HEK293 (cell line): ENCODE measurements around the gene B4GALT2.

Experiments used
- CTCF ChIA-PET: fragments of 350-600 bp; formaldehyde crosslinking; extraction: SDS; loops from one replicate; lab custom pipeline; 2021; ENCODE audit warnings: antibody characterized with exemption; lab: Yijun Ruan, JAX
- POLR2A ChIA-PET: fragments of 300-600 bp; formaldehyde crosslinking; extraction: SDS; loops from one replicate; lab custom pipeline; 2020; ENCODE audit warnings: antibody characterized with exemption, inconsistent platforms; lab: Yijun Ruan, JAX
- H3K27ac ChIP-seq: fragments of 200-500 bp; sonication (Bioruptor generic); 2 replicates; pipeline ENCODE4 v1.5.1; 2014; ENCODE audit warnings: low read depth, low read length, control low read depth, inconsistent platforms; ENCODE audit errors: extremely low read depth
- H3K36me3 ChIP-seq, 2 experiments: fragments of 200-500 bp in 1 of 2; sonication (Bioruptor generic) in 1 of 2; 1 replicate in 1 of 2; 2 replicates in 1 of 2; pipeline ENCODE4 v1.5.1; 2014 to 2017; ENCODE audit warnings: inconsistent platforms in 2 of 2, low read length in 2 of 2; ENCODE audit not compliant: control insufficient read depth in 2 of 2, insufficient read depth in 1 of 2
- H3K4me1 ChIP-seq: fragments of 200-500 bp; sonication (Bioruptor generic); 2 replicates; pipeline ENCODE4 v1.5.1; 2014; ENCODE audit warnings: mild to moderate bottlenecking, low read length, inconsistent platforms; ENCODE audit not compliant: control insufficient read depth, insufficient read depth
- H3K4me3 ChIP-seq: 2 replicates; pipeline ENCODE4 v1.5.1; 2011; ENCODE audit warnings: low read depth, mild to moderate bottlenecking, control low read depth, low read length, moderate library complexity
- H3K9me3 ChIP-seq: fragments of 200-500 bp; sonication (Bioruptor generic); 2 replicates; pipeline ENCODE4 v1.5.1; 2014; ENCODE audit warnings: low read depth, low read length, inconsistent platforms; ENCODE audit not compliant: control insufficient read depth, insufficient read depth
- GLI2 ChIP-seq: fragments of 450-650 bp; formaldehyde crosslinking; IDR thresholded peaks from 2 replicates; pipeline ENCODE4; 2017; ENCODE audit warnings: missing biosample characterization, missing genetic modification characterization, low read depth, borderline replicate concordance
- GLIS1 ChIP-seq: fragments of 450-650 bp; formaldehyde crosslinking; IDR thresholded peaks from 2 replicates; pipeline ENCODE4 v1.5.1; 2016; ENCODE audit warnings: missing biosample characterization, missing genetic modification characterization
- KLF10 ChIP-seq: fragments of 450-650 bp; IDR thresholded peaks from 2 replicates; pipeline ENCODE4 v1.5.1; 2018; ENCODE audit warnings: missing biosample characterization, mild to moderate bottlenecking, missing genetic modification characterization
- KLF16 ChIP-seq: fragments of 450-650 bp; formaldehyde crosslinking; IDR thresholded peaks from 2 replicates; pipeline ENCODE4 v1.5.1; 2017; ENCODE audit warnings: missing biosample characterization, missing genetic modification characterization
- KLF8 ChIP-seq: fragments of 450-650 bp; formaldehyde crosslinking; IDR thresholded peaks from 2 replicates; pipeline ENCODE4 v1.5.1; 2016; ENCODE audit warnings: missing biosample characterization, missing genetic modification characterization
- REST ChIP-seq: fragments of 450-650 bp; formaldehyde crosslinking; IDR thresholded peaks from 2 replicates; pipeline ENCODE4 v1.5.1; 2016; ENCODE audit warnings: missing biosample characterization, missing genetic modification characterization
- SETDB1 ChIP-seq: IDR thresholded peaks from one replicate; pipeline ENCODE4 v1.6.1; 2017; ENCODE audit warnings: mild to moderate bottlenecking, low read length, moderate library complexity, mixed read lengths; ENCODE audit not compliant: insufficient read length
- SP3 ChIP-seq: fragments of 450-650 bp; formaldehyde crosslinking; IDR thresholded peaks from 2 replicates; pipeline ENCODE4 v1.5.1; 2016; ENCODE audit warnings: missing biosample characterization, missing genetic modification characterization
- WT1 ChIP-seq: fragments of 450-650 bp; formaldehyde crosslinking; IDR thresholded peaks from 2 replicates; pipeline ENCODE4 v1.5.1; 2016; ENCODE audit warnings: missing biosample characterization, missing genetic modification characterization
- ZIC2 ChIP-seq: fragments of 450-650 bp; formaldehyde crosslinking; IDR thresholded peaks from 2 replicates; pipeline ENCODE4 v1.5.1; 2016; ENCODE audit warnings: missing biosample characterization, missing genetic modification characterization
- ZNF112 ChIP-seq: fragments of 450-650 bp; formaldehyde crosslinking; IDR thresholded peaks from 2 replicates; pipeline ENCODE4 v1.5.0; 2017; ENCODE audit warnings: missing biosample characterization, missing genetic modification characterization
- ZNF248 ChIP-seq: fragments of 450-650 bp; formaldehyde crosslinking; IDR thresholded peaks from 2 replicates; pipeline ENCODE4 v1.5.1; 2017; ENCODE audit warnings: missing biosample characterization, missing genetic modification characterization
- ZNF324 ChIP-seq: fragments of 450-650 bp; formaldehyde crosslinking; IDR thresholded peaks from 2 replicates; pipeline ENCODE4 v1.5.1; 2016; ENCODE audit warnings: missing biosample characterization, missing genetic modification characterization
- ZNF335 ChIP-seq: fragments of 450-650 bp; formaldehyde crosslinking; conservative IDR thresholded peaks from 2 replicates; pipeline ENCODE4 v1.5.1; 2016; ENCODE audit warnings: missing biosample characterization, missing genetic modification characterization
- ZNF366 ChIP-seq: fragments of 450-650 bp; formaldehyde crosslinking; conservative IDR thresholded peaks from 2 replicates; pipeline ENCODE4 v1.5.1; 2016; ENCODE audit warnings: missing biosample characterization, missing genetic modification characterization
- ZNF560 ChIP-seq: fragments of 450-650 bp; formaldehyde crosslinking; IDR thresholded peaks from 2 replicates; pipeline ENCODE4 v1.5.1; 2017; ENCODE audit warnings: missing biosample characterization, missing genetic modification characterization, borderline replicate concordance
- ZNF585B ChIP-seq: fragments of 450-650 bp; formaldehyde crosslinking; IDR thresholded peaks from 2 replicates; pipeline ENCODE4 v1.5.1; 2016; ENCODE audit warnings: missing biosample characterization, missing genetic modification characterization
- ZNF623 ChIP-seq: fragments of 450-650 bp; formaldehyde crosslinking; IDR thresholded peaks from 2 replicates; pipeline ENCODE4 v1.5.1; 2016; ENCODE audit warnings: missing biosample characterization, missing genetic modification characterization
- ZNF639 ChIP-seq: fragments of 450-650 bp; formaldehyde crosslinking; IDR thresholded peaks from 2 replicates; pipeline ENCODE4 v1.5.1; 2016; ENCODE audit warnings: missing biosample characterization, missing genetic modification characterization
- ZNF692 ChIP-seq: fragments of 450-650 bp; formaldehyde crosslinking; IDR thresholded peaks from 2 replicates; pipeline ENCODE4 v1.5.1; 2016; ENCODE audit warnings: missing biosample characterization, missing genetic modification characterization
- ZNF747 ChIP-seq: fragments of 450-650 bp; formaldehyde crosslinking; IDR thresholded peaks from 2 replicates; pipeline ENCODE4 v1.5.1; 2016; ENCODE audit warnings: missing biosample characterization, missing genetic modification characterization
- ZNF791 ChIP-seq: fragments of 450-650 bp; formaldehyde crosslinking; IDR thresholded peaks from 2 replicates; pipeline ENCODE4 v1.5.1; 2016; ENCODE audit warnings: missing biosample characterization, missing genetic modification characterization
- TF ChIP-seq, protein P1 (sequence below): fragments of 450-650 bp; formaldehyde crosslinking; IDR thresholded peaks from 2 replicates; pipeline ENCODE4 v1.5.1; 2016; ENCODE audit warnings: missing biosample characterization, missing genetic modification characterization
- TF ChIP-seq, protein P2 (sequence below): fragments of 450-650 bp; formaldehyde crosslinking; IDR thresholded peaks from 2 replicates; pipeline ENCODE4 v1.5.1; 2016; ENCODE audit warnings: missing biosample characterization, missing genetic modification characterization
- TF ChIP-seq, protein P3 (sequence below): fragments of 450-650 bp; formaldehyde crosslinking; IDR thresholded peaks from 2 replicates; pipeline ENCODE4 v1.5.1; 2017; ENCODE audit warnings: missing biosample characterization, missing genetic modification characterization
- TF ChIP-seq, protein P4 (sequence below): fragments of 450-650 bp; formaldehyde crosslinking; IDR thresholded peaks from 2 replicates; pipeline ENCODE4 v1.5.1; 2017; ENCODE audit warnings: missing biosample characterization, mild to moderate bottlenecking, missing genetic modification characterization, moderate library complexity

B4GALT2 gene

GRCh38 chr1:43958351-43959255 lies 20.4 kb upstream of the B4GALT2 start:
- CTCF ChIA-PET: interaction anchor here (1.1 kb wide), 1 partner anchor 24 kb away, joined by 5 read pairs; no protein-coding TSS in a partner anchor
- H3K4me3 ChIP-seq: no peak overlapping the region
- H3K4me1 ChIP-seq: no peaks in the 10 kb centered on the region
- no peaks in the 10 kb centered on the region for H3K9me3 ChIP-seq
- H3K27ac ChIP-seq: no peak overlapping the region
- POLR2A ChIA-PET: interaction anchor here (2.0 kb wide), 1 partner anchor 12 kb away, joined by 11 read pairs; the partner anchor contains the start of gene IPO13
- H3K36me3 ChIP-seq: peaks cover 0 to 89% of the 10 kb centered on the region in 2 experiments; a peak in 1 of 3 replicates
- TF ChIP-seq GLI2 (tag by site-specific recombination): peak; percentile 44; the same call in 1 of the 2 replicates
- TF ChIP-seq ZNF560: no peak
- peak; percentile 85 for TF ChIP-seq ZIC2
- no peak for TF ChIP-seq ZNF791 (tag by site-specific recombination)
- TF ChIP-seq, protein P1, sequence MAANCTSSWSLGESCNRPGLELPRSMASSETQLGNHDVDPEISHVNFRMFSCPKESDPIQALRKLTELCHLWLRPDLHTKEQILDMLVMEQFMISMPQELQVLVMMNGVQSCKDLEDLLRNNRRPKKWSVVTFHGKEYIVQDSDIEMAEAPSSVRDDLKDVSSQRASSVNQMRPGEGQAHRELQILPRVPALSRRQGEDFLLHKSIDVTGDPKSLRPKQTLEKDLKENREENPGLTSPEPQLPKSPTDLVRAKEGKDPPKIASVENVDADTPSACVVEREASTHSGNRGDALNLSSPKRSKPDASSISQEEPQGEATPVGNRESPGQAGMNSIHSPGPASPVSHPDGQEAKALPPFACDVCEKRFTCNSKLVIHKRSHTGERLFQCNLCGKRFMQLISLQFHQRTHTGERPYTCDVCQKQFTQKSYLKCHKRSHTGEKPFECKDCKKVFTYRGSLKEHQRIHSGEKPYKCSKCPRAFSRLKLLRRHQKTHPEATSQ (tag by site-specific recombination): no peak
- TF ChIP-seq ZNF366: peak; percentile 68
- TF ChIP-seq ZNF335: no peak
- TF ChIP-seq WT1: no peak
- TF ChIP-seq, protein P2, sequence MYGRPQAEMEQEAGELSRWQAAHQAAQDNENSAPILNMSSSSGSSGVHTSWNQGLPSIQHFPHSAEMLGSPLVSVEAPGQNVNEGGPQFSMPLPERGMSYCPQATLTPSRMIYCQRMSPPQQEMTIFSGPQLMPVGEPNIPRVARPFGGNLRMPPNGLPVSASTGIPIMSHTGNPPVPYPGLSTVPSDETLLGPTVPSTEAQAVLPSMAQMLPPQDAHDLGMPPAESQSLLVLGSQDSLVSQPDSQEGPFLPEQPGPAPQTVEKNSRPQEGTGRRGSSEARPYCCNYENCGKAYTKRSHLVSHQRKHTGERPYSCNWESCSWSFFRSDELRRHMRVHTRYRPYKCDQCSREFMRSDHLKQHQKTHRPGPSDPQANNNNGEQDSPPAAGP: peak; percentile 55; the same call in 1 of the 2 replicates
- TF ChIP-seq ZNF248 (tag by site-specific recombination): no peak
- TF ChIP-seq ZNF585B: no peak
- TF ChIP-seq, protein P3, sequence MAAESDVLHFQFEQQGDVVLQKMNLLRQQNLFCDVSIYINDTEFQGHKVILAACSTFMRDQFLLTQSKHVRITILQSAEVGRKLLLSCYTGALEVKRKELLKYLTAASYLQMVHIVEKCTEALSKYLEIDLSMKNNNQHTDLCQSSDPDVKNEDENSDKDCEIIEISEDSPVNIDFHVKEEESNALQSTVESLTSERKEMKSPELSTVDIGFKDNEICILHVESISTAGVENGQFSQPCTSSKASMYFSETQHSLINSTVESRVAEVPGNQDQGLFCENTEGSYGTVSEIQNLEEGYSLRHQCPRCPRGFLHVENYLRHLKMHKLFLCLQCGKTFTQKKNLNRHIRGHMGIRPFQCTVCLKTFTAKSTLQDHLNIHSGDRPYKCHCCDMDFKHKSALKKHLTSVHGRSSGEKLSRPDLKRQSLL (tag by site-specific recombination): no peak
- TF ChIP-seq SP3 (tag by site-specific recombination): no peak
- TF ChIP-seq ZNF692: peak; percentile 79
- no peak for TF ChIP-seq KLF16
- TF ChIP-seq, protein P4, sequence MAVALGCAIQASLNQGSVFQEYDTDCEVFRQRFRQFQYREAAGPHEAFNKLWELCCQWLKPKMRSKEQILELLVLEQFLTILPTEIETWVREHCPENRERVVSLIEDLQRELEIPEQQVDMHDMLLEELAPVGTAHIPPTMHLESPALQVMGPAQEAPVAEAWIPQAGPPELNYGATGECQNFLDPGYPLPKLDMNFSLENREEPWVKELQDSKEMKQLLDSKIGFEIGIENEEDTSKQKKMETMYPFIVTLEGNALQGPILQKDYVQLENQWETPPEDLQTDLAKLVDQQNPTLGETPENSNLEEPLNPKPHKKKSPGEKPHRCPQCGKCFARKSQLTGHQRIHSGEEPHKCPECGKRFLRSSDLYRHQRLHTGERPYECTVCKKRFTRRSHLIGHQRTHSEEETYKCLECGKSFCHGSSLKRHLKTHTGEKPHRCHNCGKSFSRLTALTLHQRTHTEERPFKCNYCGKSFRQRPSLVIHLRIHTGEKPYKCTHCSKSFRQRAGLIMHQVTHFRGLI (tag by site-specific recombination): no peak
- no peak for TF ChIP-seq SETDB1
- TF ChIP-seq KLF10 (tag by site-specific recombination): peak; percentile 53
- TF ChIP-seq ZNF639 (tag by site-specific recombination): peak; percentile 77; the same call in 1 of the 2 replicates
- peak; percentile 96 for TF ChIP-seq GLIS1 (tag by site-specific recombination)
- no peak for TF ChIP-seq ZNF112
- TF ChIP-seq ZNF747 (tag by site-specific recombination): no peak
- no peak for TF ChIP-seq REST (tag by site-specific recombination)
- no peak for TF ChIP-seq KLF8 (tag by site-specific recombination)
- no peak for TF ChIP-seq ZNF623 (tag by site-specific recombination)
- TF ChIP-seq ZNF324 (tag by site-specific recombination): peak; percentile 56; the same call in 1 of the 2 replicates
